Psoas muscle (tissue), 8 donors: ENCODE measurements around the gene THBS3. TPM values are rescaled to one million over a fixed set of nuclear protein-coding genes. Genes with fewer than 3 reads are reported as not detected.

Experiments used
- ATAC-seq, 4 donors: fragments of 200-7000 bp; cut with Tn5 transposase; one replicate each; pipeline ENCODE4 v1.9.1; 2020; ENCODE audit warnings: moderate library complexity in 3 of 4, mild to moderate bottlenecking in 2 of 4
- DNase-seq, 2 donors: peaks; one replicate each; pipeline ENCODE4 v3.0.0-alpha.2; 2020
- H3K27ac ChIP-seq: fragments of 200-600 bp; one replicate; pipeline ENCODE4 v1.8.0; 2022
- H3K27me3 ChIP-seq, 3 donors: fragments of 200-600 bp in 1 of 3; one replicate each; pipeline versions ENCODE4 v1.6.1 to v1.8.0; 2013 to 2022; ENCODE audit warnings: low read length in 2 of 3, mild to moderate bottlenecking in 2 of 3, moderate library complexity in 1 of 3; ENCODE audit not compliant: insufficient read depth in 3 of 3
- H3K36me3 ChIP-seq, 2 donors: fragments of 200-600 bp in 1 of 2; one replicate each; pipeline versions ENCODE4 v1.6.1 to v1.8.0; 2013 to 2022; ENCODE audit warnings: low read depth in 1 of 2, mild to moderate bottlenecking in 1 of 2, moderate library complexity in 1 of 2; ENCODE audit not compliant: insufficient read depth in 1 of 2
- H3K4me1 ChIP-seq: fragments of 200-600 bp; one replicate; pipeline ENCODE4 v1.8.0; 2022
- H3K4me3 ChIP-seq: fragments of 200-600 bp; one replicate; pipeline ENCODE4 v1.8.0; 2022; ENCODE audit warnings: mild to moderate bottlenecking
- H3K9me3 ChIP-seq: fragments of 200-600 bp; one replicate; pipeline ENCODE4 v1.8.0; 2022
- WGBS, 3 donors: extraction: QIAGEN DNeasy Blood & Tissue Kit; methylation state at CpG; one replicate each; pipeline versions ENCODE4 v1.1.6 to v1.1.7; 2013; 5-methylcytosine and 5-hydroxymethylcytosine counted together
- intact Hi-C, 2 donors: fragments of 100-400 bp; cut with DNase I; formaldehyde crosslinking; loops; one replicate each; pipeline versions ENCODE4 v1.11.0 to v1.14.2; 2022
- polyA plus RNA-seq, 3 donors: library from polyadenylated mRNA; stranded (reverse); fragments of 200-250 nt; gene quantifications; one replicate each; pipeline ENCODE4 v1.2.3, GENCODE V29; 2013
- total RNA-seq, 4 donors: library from RNA; stranded (reverse); fragmentation: NEBNext Ultra II Directional in 2 of 4; extraction: Animal tissue kit (Norgen Biotek cat#: 25700) in 2 of 4; gene quantifications; one replicate each; pipeline versions ENCODE4 v1.2.1 to v1.2.4, GENCODE V29; 2021 to 2023
- TF ChIP-seq, protein P1 (sequence below): fragments of 200-600 bp; IDR thresholded peaks from one replicate; pipeline ENCODE4 v1.8.0; 2022; ENCODE audit warnings: antibody characterized with exemption
- donor health status: healthy with polysubstance abuse.
- donor health status: DM: no; HTN: no; CAD: no; lungs with moderate emphysema.
- donor health status: Bipolar disorder and iron deficiency.
- donor health status: healthy.
- donor health status: DM: yes; HTN: yes; CAD: no.
- donor health status: DM: no; HTN: no; CAD: no.
- donor health status: DM: no; HTN: no; CAD: no.
- donor health status: DM: yes; HTN: yes; CAD: no.

THBS3 gene
- total and polyA plus RNA-seq, 7 donors = 2.8 to 8.1 (median 3.5) TPM

DNA sequence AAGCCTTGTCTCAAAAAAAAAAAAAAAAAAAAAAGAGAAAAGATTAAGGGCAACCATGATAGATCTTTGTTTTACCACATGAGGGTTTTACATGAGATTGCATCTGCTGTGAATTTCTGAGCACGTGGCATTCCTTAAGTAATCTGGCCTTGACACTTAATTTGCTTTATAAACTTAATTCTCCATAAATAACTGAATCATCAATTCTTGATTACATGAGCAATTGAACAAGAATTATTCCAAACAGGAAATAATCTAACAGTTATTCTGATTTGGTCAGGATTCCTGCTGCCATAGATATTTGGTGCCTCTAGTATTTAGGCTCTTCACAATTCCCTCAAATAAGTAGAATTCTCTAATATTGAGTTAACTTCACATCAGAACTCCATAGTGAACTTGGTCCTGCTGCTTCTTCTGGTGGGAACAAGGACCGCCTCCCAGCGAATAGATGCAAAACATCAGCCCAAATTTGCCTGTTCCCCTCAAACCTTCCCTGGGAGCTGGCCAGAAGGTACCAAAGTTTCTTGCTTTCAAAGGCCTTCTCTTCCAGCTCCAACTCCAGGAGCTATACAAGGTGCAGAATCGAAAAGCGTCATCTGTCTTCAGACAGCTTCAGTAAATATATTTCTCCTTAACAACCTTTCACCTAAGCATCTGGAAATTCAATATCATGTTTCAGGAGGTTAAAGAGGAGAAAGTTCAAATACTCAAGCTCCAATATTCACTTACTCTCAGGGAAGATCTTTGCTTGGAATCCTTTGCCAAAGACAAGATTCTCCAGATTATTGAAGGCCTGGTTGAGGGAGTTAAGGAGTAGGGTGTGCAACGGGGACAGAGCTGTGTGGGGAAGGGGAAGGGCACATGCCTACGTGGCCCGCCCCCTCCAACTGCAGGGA is 35.6 kb downstream of the THBS3 start:
- H3K36me3 ChIP-seq = peaks cover 0 to 27% of the 10 kb centered on the region in 2 donors
- no peaks in the 10 kb centered on the region for H3K9me3 ChIP-seq
- H3K27ac ChIP-seq = peak overlapping the region; percentile 81
- peak overlapping the region; percentile 74 for H3K4me3 ChIP-seq
- DNase-seq = no peak
- H3K4me1 ChIP-seq = peaks cover 10% of the 10 kb centered on the region
- TF ChIP-seq, protein P1, sequence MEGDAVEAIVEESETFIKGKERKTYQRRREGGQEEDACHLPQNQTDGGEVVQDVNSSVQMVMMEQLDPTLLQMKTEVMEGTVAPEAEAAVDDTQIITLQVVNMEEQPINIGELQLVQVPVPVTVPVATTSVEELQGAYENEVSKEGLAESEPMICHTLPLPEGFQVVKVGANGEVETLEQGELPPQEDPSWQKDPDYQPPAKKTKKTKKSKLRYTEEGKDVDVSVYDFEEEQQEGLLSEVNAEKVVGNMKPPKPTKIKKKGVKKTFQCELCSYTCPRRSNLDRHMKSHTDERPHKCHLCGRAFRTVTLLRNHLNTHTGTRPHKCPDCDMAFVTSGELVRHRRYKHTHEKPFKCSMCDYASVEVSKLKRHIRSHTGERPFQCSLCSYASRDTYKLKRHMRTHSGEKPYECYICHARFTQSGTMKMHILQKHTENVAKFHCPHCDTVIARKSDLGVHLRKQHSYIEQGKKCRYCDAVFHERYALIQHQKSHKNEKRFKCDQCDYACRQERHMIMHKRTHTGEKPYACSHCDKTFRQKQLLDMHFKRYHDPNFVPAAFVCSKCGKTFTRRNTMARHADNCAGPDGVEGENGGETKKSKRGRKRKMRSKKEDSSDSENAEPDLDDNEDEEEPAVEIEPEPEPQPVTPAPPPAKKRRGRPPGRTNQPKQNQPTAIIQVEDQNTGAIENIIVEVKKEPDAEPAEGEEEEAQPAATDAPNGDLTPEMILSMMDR = no peak
- 32 to 39% (median 35%) methylated on average over 8 of the region's 8 CpGs for whole genome bisulfite sequencing, 3 donors
- no peak for ATAC-seq
- intact Hi-C loops = no loop called here
- H3K27me3 ChIP-seq = peaks cover 0 to 14% (median 10%) of the 10 kb centered on the region in 3 donors

DNA sequence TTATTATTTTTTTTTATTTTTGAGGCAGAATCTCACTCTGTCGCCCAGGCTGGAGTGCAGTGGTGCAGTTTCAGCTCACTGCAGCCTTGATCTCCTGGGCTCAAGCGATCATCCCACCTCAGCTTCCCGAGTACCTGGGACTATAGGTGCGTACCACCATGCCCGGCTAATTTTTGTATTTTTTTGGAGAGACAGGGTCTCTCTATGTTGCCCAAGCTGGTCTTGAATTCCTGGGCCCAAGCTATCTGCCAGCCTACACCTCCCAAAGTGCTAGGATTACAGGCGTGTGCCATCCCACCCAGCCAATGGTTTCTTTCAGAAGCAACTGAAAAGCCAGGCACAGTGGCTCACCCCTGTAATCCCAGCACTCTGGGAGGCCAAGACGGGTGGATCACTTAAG is 36.9 kb downstream of the THBS3 start:
- TF ChIP-seq, protein P1 = no peak
- ATAC-seq (no peak), DNase-seq (no peak)
- intact Hi-C loops = no loop called here
- Histone ChIP-seq H3K27ac (no peak overlapping the region), H3K36me3 (peaks cover 0 to 27% of the 10 kb centered on the region in 2 donors), H3K4me3 (no peak overlapping the region), H3K4me1 (peaks cover 14% of the 10 kb centered on the region), H3K27me3 (peaks cover 0 to 19% (median 10%) of the 10 kb centered on the region in 3 donors), H3K9me3 (no peaks in the 10 kb centered on the region)
- 86 to 93% (median 91%) methylated on average over 7 of the region's 7 CpGs for WGBS, 3 donors

DNA sequence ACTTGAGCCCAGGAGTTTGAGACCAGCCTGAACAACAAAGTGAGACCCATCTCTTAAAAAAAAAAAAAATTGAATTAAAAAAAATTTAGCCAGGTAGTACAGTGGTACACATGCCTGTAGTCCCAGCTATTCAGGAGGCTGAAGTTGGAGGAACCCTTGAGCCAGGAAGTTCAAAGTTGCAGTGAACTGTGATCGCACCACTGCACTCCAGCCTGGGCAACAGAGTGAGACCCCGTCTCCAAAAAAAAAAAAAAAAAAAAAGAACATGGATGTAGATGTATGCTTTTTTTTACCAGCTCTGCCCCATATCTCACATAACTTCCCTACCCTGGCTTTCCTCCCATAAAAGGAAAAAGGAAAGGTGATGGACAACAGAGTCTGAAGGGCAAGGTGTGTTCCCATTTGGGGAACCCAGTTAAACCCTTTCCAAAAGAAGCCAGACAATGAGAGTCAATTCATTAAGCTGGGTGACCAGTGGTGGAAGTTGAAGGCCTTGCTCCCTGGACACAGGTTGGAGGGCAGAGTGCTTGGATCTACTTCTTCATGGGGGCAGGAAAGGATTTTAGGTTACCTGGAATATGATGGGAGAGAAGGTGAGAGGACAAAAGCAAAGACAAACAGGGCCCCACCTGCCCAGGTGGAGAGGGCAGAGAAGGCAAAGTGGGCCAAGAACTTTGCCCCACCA is 37.5 kb downstream of the THBS3 start:
- 86 to 100% (median 94%) methylated on average over 1 to 2 of the region's 2 CpGs for WGBS, 3 donors
- intact Hi-C loops = no loop called here
- peaks cover 0 to 19% (median 10%) of the 10 kb centered on the region in 3 donors for H3K27me3 ChIP-seq
- peaks cover 16% of the 10 kb centered on the region for H3K4me1 ChIP-seq
- TF ChIP-seq, protein P1 = no peak
- no peaks in the 10 kb centered on the region for H3K9me3 ChIP-seq
- H3K4me3 ChIP-seq = no peak overlapping the region
- no peak for ATAC-seq
- DNase-seq = no peak
- no peak overlapping the region for H3K27ac ChIP-seq
- H3K36me3 ChIP-seq = peaks cover 0 to 27% of the 10 kb centered on the region in 2 donors

DNA sequence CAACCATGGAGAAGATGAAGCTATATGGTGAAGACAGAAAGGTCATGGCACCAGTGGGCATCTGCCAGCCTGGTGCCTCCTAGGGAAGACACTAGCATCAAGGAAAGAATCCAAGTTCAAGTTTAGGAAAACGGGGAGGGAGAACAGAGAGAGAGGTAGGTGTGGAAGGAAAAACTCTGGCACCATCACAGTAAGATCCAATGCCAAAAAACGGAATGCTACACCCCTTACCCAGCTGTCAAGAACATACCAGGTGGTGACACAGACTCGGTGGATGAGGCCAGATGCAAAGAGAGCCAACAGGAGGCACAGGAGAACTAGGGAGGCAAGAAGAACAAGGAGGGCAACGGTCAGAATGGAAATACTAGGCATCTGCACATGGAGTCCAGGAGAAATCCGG is 38.2 kb downstream of the THBS3 start:
- intact Hi-C loops = loop anchor here (2.0 to 5.0 kb wide), 2 partner anchors 42 to 77 kb away; partner anchors contain the start of gene EFNA1 (in 1 of the 2)
- H3K9me3 ChIP-seq = no peaks in the 10 kb centered on the region
- H3K36me3 ChIP-seq = peaks cover 0 to 27% of the 10 kb centered on the region in 2 donors
- TF ChIP-seq, protein P1 = no peak
- H3K27me3 ChIP-seq = peaks cover 0 to 13% (median 5%) of the 10 kb centered on the region in 3 donors
- ATAC-seq (no peak), DNase-seq (no peak)
- H3K27ac ChIP-seq = no peak overlapping the region
- H3K4me3 ChIP-seq = no peak overlapping the region
- peaks cover 16% of the 10 kb centered on the region for H3K4me1 ChIP-seq
- 45 to 69% (median 51%) methylated on average over 5 of the region's 5 CpGs for WGBS, 3 donors
